Hypothalamus (tissue), 51 donors: Measurements from ENCODE around the gene RRAS2.

ENCODE experiments used
- DNase-seq, 51 donors: peaks; one replicate each; lab custom pipeline; 2025; lab: John Stamatoyannopoulos, UW

The RRAS2 gene

DNA sequence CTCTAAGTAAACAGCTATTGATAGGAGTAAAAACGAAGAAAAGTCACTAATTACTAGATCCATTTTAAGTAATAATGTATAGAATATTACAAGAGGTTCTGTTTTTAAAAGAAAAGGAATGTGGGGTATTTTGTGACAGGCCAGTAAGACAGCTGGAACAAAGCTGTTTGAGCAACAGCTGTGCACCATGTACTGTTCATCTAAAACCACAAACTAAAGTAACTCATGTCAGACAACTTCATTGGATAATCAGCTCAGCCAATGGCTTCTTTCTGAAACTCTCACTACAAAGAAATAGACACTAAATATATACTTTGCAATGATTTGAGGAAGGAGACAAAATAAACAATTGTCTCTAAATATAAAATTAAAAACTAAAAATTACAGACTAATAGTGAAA lies 16.1 kb downstream of the RRAS2 start:
- DNase-seq: no peak

DNA sequence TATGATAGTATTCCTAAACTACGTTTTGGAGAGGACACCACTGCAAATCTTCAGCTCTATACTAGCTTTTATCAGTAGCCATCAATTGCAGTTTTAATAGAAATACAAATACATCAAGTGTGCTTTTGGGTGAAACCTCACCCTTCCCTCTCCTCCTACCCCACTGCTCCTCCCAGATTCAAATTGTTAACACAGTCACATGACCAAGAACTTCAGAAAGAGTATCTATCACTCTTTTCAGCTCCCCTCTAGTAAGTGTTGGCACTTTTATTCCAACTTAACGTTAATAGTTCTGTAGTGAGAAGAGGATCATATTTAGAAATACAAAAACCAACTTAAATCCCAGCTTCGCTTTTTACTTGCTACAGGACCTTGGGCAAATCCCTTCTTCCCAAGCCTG lies 17.0 kb downstream of the RRAS2 start:
- no peak for DNase-seq

DNA sequence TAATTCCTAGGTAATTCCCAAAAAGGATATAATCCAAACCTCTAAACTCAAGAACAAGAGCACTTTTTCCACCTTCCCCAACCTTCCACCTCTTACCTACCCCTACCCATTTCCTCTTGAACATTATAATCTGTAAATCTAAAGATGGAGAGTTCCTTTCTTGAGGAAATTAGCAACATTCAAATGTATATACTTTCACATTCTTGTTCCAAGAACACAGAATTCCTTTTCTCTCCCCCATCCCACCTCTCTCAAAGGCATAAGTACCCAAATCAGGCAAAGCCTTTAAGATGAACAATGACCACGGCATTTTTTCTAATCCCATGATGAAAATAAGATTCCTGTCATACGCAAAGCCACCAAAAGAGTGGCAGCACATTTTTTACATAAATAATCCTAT lies 18.3 kb downstream of the RRAS2 start:
- no peak for DNase-seq

DNA sequence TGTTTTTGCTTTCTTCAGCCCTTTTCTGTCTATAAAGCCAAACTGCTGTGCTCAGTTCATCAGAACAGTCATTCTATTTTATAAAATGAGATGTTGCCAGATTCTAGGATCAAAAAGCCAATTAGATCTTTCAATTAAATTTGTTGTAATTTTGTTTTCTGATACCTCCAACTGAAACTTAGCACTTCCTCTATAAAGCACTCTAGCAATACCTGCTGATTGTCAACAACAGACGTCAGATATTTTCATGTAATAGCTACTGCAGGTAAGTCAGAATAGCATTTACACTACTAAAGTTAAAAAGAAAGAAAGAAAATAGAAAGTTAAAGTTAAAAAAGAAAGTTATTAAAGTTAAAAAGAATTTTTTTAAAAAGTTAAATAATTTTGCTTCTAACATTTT lies 19.6 kb downstream of the RRAS2 start:
- no peak for DNase-seq

DNA sequence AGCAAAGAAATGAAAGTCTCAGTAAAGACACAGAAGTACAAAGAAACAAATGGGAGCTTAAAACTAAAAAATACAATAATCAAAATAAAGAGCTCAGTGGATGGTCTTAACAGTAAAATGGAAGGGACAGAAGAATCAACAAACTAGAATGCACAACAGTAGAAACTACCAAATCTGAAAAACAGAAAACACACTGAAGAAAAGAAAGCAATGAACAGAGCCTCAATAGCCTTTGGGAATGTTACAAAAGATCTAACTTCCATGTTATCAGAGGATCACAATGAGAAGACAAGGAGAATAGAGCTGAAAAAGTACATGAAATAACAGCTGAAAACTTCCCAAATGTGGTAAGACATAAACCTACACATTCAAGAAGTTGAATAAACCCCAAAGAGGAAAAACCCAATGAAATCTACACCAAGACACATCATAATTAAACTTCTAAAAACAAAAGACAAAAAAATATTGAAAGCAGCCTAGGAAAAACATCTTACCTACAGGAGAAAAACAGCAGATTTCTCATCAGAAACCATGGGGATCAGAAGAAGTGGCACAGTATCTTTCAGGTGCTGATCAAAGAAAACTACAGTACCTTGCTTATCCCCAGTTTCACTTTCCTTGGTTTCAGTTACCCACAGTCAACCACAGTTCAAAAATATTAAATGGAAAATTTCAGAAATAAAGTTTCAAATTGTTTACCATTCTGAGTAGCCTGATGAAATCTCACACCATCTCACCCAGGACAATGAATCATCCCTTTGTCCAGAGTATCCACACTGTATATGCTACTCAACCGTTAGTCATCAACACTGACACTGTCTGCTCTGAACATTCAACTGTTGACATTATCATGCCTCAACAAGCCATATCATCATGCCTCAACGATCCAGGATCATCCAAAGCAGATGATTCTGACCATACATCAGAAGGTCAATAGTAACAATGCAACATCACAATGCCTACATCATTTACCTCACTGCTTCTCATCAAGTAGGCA lies 22.2 kb downstream of the RRAS2 start:
- no peak for DNase-seq

DNA sequence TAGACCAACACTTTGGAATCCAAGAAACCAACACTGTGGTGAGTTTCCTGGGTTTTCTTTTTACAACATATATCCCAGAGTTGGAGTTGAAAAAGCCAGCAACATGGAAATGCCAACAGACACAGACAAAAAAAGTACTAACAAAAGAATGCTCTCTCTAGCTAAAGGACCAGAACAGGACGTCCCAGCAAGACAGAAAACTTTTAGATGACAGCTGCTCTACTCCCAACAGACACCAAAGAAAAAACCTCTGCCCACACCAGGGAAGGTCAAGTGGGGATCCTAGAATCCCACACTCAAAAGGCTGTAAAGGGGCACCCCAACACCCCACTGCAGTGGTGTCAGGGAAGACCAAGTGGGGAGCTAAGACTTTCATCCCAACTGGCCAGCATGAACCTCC lies 23.3 kb downstream of the RRAS2 start:
- no peak for DNase-seq

DNA sequence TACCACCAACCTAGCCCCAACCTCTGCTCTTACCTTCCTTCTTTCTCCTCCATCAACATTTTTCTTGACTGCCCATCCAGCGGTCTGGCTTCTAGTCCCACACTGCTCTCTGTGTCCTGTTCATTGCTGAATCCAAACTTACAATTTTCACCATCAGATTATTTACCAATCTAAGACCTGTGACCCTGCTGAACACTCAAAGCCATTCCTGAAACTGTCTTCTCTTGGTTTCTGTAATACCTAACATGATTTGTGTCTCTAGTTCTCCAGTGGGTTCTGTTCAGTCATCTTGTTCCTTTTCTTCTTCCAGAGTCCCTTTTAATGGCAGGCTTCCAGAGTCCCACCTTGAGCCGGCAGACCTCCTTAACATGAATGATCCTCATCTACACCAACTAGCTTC lies 24.1 kb downstream of the RRAS2 start:
- DNase-seq: no peak

DNA sequence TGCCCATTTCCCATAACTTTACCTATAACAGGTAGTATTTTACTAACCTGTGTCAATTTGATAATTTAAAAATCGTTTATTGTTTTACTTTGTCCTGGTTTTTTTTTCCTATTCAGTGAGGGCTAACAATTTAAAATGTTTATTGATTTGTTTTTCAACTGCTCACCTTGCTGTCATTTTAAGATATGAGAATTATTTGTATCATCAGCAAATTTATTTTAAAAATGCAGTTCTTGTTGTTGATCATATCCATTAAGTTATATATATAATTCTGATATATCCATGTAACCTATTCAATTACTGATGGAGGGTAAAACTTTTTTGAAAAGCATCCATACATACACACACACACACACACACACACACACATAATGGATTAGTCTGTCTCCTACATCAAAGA lies 24.8 kb downstream of the RRAS2 start:
- no peak for DNase-seq

DNA sequence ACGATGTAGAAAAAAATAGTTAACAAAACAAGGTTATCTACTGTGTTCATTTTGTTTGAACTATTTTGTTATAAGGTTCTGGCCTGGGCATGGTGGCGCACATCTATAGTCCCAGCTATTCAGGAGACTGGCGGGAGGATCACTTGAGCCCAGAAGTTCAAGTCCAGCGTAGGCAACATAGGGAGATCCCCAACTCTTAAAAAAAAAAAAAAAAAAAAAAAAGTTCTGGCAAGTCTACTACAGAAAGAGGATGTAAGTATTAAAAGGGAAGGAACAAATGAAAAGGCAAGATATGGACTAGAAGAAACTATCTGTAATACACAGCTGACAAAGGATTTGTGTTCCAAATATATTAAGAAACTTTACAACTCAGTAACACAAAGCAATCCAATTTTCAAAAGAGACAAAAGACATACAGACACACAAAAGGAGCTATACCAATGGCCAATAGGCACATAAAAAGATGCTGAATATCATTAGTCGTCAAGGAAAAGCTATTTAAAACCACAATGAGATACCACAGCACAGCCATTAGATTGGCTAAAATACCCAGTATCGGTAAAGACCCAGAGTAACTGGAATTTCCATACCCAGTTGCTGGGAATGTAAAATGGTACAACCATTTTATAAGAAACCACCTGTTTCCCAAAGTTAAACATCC lies 27.4 kb downstream of the RRAS2 start:
- DNase-seq: no peak

DNA sequence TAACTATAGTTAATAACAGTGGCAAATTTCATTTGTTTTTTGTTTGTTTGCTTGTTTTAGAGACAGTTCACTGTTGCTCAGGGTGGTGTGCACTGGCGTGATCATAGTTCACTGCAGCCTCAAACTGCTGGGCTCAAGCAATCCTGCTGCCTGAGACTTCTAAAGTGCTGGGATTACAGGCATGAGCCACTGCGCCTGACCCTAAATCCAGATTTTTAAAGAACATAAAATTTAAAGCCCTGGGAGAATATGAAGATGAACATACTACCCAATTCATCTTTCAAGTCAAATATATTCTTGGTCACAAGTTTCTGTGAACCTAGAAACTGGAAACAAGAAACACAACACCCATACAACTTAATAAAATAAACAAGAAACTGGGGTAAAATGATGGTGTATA lies 28.1 kb downstream of the RRAS2 start:
- DNase-seq: no peak

DNA sequence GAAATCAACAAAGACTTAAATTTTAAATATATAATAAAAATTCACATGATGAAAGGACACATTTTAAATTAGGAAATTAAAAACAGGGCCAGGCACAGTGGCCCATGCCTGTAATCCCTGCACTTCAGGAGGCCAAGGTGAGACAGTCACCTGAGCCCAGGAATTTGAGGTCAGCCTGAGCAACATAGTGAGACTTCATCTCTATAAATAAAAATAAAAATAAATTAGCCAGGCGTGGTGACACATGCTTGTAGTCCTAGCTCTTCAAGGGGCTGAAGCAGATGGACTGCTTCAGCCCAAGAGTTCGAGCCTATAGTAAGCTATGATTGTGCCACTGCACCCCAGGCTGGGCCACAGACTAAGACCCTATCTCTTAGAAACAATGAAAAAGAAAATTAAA lies 29.3 kb downstream of the RRAS2 start:
- DNase-seq: no peak

DNA sequence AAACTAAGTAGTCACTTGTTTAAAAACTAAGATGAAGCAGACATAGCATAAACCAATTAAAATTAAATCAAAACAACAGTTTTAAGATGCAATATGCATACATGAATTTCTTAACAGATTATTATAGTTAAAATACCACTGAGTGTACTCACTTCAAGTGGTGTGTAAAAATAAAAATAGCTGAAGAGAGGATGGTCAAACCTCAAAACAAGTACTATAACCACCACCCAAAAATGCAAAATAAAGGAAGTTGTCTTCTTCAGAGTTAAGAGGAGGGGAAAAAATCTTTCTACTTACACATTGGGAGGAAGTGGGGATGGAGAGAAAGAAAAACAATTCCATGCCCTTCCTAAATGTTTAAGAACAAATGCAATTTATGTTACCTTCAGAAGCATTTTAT lies 31.9 kb downstream of the RRAS2 start:
- DNase-seq: no peak

DNA sequence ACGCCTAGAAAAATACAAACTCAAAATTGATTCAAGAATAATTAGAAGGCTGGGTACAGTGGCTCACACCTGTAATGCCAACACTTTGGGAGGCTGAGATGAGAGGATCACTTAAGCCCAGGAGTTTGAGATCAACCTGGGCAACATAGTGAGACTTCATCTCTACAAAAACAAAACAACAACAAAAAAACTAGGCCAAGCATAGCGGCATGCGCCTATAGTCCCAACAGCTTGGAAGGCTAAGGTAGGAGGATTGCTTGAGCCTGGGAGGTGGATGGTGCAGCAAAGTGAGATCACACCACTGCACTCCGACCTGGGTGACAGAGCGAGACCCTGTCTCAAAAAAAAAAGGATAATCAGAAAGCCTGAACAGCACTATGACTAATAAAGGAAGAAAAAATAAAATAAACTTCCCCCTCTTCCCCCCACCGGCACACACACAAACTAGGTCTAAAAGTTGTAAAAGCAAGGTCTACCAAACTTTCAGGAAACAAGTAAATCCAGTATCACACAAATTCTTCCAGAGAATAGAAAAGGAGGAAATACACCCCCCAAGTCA lies 35.8 kb downstream of the RRAS2 start:
- DNase-seq: no peak

DNA sequence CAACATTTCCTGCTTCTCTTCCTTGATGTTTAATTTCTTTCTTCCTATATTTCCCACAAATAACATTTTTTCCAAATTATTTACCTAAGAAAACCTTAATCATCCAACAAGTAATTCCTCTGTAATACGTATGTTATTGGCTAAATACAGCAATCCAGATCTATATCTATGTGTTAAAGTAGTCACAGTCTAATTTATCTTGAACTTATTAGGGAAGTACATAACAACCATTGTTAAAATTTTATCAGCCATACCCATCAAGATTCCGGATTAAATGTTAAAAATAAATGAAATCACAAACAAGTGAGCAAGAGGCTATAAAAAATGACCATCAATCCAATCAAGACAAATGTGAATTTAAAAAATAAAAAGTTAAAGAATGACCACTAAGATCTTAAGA lies 36.5 kb downstream of the RRAS2 start:
- DNase-seq: no peak

DNA sequence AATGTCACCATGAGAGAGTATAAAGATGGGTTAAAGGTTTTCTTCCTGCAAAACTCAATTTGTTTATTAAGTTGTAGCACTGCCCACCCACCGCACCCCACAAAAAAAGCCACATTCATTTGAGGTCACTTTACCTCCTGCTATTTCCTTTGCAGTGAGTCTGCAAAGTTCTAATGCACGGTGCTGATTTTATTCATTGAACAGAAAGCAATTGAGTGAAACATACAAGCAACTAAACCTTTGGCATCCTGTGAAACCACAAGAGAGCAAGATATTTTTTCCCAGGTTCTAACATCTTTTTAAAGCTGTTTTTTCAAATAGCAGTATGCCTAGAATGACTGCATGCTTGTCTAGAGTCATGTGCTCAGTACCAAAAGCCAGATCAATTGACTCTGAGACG lies 39.0 kb downstream of the RRAS2 start:
- DNase-seq: no peak

DNA sequence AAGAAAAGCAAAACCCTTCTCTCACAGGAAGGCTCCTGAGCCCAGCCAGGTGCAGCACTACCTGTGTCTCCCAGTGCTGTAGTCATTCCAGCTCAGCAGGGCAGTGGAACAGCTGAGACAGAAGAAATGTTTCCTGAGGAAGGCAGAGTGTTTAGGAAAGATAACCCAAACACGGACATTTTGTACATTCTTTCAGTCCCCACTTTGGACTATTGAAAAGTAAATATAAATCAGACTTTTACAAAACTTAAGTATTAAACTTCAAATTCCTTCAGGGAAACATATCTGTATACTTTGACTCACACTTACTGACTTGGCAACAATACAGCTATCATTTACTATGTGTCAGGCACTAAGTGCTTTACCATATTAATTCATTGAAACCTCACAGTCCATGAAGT lies 40.4 kb downstream of the RRAS2 start:
- DNase-seq: no peak

DNA sequence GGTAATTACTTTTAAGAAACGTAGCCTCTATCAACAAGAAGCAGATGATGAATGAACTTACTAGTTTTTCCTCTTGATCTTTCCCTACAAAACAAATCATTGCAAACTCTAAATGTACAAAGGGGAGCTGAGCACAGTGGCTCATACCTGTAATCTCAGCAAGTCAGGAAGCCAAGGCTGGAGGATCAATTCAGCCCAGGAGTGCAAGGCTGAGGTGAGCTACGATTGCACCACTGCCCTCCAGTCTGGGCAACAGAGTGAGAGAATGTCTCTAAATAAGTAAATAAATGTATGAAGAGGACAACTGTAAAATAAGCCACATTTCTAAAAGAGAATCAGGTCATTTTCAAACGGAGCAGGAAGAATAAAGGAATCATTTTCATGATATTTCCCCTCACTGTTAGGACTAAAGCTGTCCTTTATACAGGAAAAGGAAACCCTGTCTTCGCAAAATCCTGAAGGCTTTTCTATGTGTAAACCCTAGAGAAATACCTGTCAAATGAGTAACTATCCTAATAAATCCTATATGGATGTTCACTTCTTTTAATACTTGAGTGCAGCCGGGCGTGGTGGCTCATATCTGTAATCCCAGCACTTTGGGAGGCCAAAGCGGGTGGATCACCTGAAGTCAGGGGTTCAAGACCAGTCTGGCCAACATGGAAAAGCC lies 41.2 kb downstream of the RRAS2 start:
- no peak for DNase-seq

DNA sequence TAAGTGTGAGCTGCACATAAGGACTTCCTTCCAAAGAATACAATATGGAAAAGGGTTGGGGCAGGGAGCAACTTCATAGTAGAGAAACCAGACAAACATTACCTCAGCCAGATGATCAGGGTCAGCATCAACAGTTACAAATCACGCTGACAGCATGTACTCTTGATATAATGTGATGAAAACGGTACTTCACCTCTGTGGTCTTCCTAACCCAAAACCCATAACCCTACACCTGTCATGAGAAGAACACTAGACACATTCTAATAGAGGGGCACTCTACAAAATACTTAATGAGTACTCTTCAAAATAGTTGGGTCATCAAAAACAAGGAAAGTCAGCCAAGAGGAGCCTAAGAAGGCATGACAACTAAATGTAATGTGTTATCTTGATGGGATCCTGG lies 43.9 kb downstream of the RRAS2 start:
- DNase-seq: no peak

DNA sequence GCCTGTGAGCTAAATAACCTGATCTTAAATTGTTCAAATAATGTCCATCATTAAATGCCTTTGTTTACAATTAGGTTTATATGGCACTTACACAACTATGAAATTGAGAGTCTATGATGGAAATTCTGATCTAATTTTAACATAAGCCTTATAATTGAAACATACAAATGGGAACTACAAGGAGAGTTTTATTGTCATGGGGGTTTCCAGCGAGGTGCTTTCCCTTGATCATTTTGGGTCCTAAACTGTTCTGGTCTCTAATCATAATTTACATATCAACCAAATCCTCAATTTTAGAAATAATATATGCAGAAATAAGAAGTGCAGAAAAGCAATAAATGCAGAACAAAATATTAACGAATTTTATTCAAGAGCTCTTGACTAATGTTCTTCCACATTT lies 44.9 kb downstream of the RRAS2 start:
- no peak for DNase-seq

DNA sequence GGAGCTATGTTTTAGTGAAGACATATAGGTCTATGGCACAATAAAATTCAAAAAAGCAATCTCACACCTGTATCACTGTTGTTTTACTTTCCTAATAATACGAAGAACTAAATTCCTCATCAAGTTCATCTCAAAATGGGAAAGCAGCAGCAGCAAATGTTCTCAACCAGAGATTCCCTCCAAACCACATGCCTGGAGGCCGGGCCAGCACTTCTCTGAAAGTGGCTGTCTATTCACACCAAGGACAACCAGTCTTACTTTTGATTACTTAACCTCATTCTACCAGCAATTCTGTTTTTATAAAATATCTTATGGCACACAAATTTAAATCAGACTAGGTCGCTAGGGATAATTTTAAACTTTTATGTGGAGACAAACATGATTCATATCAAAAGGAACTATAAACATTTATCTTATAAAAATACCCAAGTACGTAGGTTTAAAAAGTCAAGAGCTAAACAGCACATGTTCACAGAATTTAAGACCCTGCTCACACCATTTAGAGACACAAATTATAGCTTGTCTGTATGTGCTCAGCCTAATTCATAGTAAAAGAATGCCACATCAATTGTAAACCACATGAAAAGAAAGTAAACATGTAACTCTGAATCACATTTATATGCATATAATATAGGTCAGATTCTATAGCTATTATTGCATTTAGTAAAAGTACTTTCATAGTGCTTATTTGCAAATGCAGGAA lies 46.1 kb downstream of the RRAS2 start:
- DNase-seq: no peak

DNA sequence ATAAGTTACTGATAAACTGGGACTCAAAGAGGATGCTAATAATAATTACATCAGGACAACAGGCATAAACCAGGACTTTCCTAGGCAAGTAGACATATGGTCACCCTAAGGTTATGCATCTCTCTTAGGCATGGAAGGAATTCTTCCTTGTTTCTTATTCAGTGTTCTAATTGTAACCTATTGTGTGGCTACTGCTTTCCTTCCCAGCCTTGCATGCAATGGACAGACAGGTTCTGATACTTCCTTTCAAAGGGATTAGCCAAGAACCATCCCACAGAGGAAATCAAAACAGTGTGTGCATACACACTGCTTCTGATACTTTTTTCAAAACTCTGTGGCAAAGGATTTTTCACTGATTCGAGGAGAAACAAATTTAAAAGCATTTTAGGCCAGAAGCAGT lies 48.3 kb downstream of the RRAS2 start:
- no peak for DNase-seq
